ENCODE measurements around the gene DRD4. TPM values are rescaled to one million over a fixed set of nuclear protein-coding genes. Genes with fewer than 3 reads are reported as not detected.

The DRD4 gene
- total RNA-seq, 2 experiments from 2014 or later = 0.70 to 0.82 TPM

GRCh38 chr11:655036-655726 lies 18.1 kb downstream of the DRD4 start:
- Mint-ChIP-seq H3K4me3 (no peak overlapping the region), H3K27me3 (no peaks in the 10 kb centered on the region), H3K4me1 (ENCODE audit: low read depth) (no peaks in the 10 kb centered on the region), H3K36me3 (ENCODE audit: low read depth) (peaks cover 33% of the 10 kb centered on the region), H3K9me3 (no peaks in the 10 kb centered on the region), H3K27ac (no peak overlapping the region)
- ATAC-seq (ENCODE audit: poor library complexity) (no peak), DNase-seq (no peak)
- H3K27ac ChIP-seq (ENCODE audit: low read depth in 1 of 2, low read length in 2 of 2) = no peak overlapping the region
- CTCF ChIA-PET = no interaction called here
- no peak for TF ChIP-seq CTCF (IDR thresholded peaks at IDR 0.05)
- H3K27me3 ChIP-seq (ENCODE audit: control insufficient read depth in 1 of 2, insufficient read depth in 2 of 2, low read length in 2 of 2) = no peaks in the 10 kb centered on the region
- peaks cover 38% of the 10 kb centered on the region for H3K36me3 ChIP-seq (ENCODE audit: insufficient read depth, low read length)
- intact Hi-C loops (cut with DNase I, micrococcal nuclease) = no loop called here
- no peaks in the 10 kb centered on the region for H3K4me1 ChIP-seq (ENCODE audit: insufficient read depth, low read length)
- no peak overlapping the region for H3K4me3 ChIP-seq (ENCODE audit: low read length)
- POLR2A ChIA-PET = no interaction called here
- H3K9me3 ChIP-seq (ENCODE audit: control insufficient read depth in 1 of 2, insufficient read depth in 1 of 2, low read length in 2 of 2) = no peaks in the 10 kb centered on the region

- ATAC-seq (ENCODE audit: poor library complexity) (no peak), DNase-seq (no peak)
- Histone ChIP-seq H3K9me3 (ENCODE audit: control insufficient read depth in 1 of 2, insufficient read depth in 1 of 2, low read length in 2 of 2) (no peaks in the 10 kb centered on the region), H3K4me3 (ENCODE audit: low read length) (no peak overlapping the region), H3K27ac (ENCODE audit: low read depth in 1 of 2, low read length in 2 of 2) (no peak overlapping the region), H3K27me3 (ENCODE audit: control insufficient read depth in 1 of 2, insufficient read depth in 2 of 2, low read length in 2 of 2) (no peaks in the 10 kb centered on the region), H3K4me1 (ENCODE audit: insufficient read depth, low read length) (no peaks in the 10 kb centered on the region), H3K36me3 (ENCODE audit: insufficient read depth, low read length) (peaks cover 39% of the 10 kb centered on the region)
- CTCF ChIA-PET = interaction anchor here (1.1 kb wide), 1 partner anchor 44 kb away, joined by 3 read pairs; no protein-coding TSS in a partner anchor
- intact Hi-C loops (cut with DNase I, micrococcal nuclease) = no loop called here
- H3K4me1 Mint-ChIP-seq (ENCODE audit: low read depth) = no peaks in the 10 kb centered on the region
- no peaks in the 10 kb centered on the region for H3K9me3 Mint-ChIP-seq
- POLR2A ChIA-PET = no interaction called here
- H3K4me3 Mint-ChIP-seq = no peak overlapping the region
- H3K27ac Mint-ChIP-seq = no peak overlapping the region
- peaks cover 27% of the 10 kb centered on the region for H3K36me3 Mint-ChIP-seq (ENCODE audit: low read depth)
- no peaks in the 10 kb centered on the region for H3K27me3 Mint-ChIP-seq
- TF ChIP-seq CTCF (IDR thresholded peaks at IDR 0.05) = no peak
These were observed 19.4 kb downstream of the DRD4 start for GRCh38 chr11:656426-656825.

- Histone ChIP-seq H3K36me3 (ENCODE audit: insufficient read depth, low read length) (peaks cover 39% of the 10 kb centered on the region), H3K9me3 (ENCODE audit: control insufficient read depth in 1 of 2, insufficient read depth in 1 of 2, low read length in 2 of 2) (no peaks in the 10 kb centered on the region), H3K4me1 (ENCODE audit: insufficient read depth, low read length) (no peaks in the 10 kb centered on the region), H3K27me3 (ENCODE audit: control insufficient read depth in 1 of 2, insufficient read depth in 2 of 2, low read length in 2 of 2) (no peaks in the 10 kb centered on the region), H3K4me3 (ENCODE audit: low read length) (no peak overlapping the region), H3K27ac (ENCODE audit: low read depth in 1 of 2, low read length in 2 of 2) (no peak overlapping the region)
- DNase-seq (no peak), ATAC-seq (ENCODE audit: poor library complexity) (no peak)
- H3K4me1 Mint-ChIP-seq (ENCODE audit: low read depth) = no peaks in the 10 kb centered on the region
- no peak overlapping the region for H3K27ac Mint-ChIP-seq
- H3K27me3 Mint-ChIP-seq = no peaks in the 10 kb centered on the region
- no peak for TF ChIP-seq CTCF (IDR thresholded peaks at IDR 0.05)
- no peak overlapping the region for H3K4me3 Mint-ChIP-seq
- CTCF ChIA-PET = interaction anchor here (1.1 kb wide), 1 partner anchor 44 kb away, joined by 3 read pairs; no protein-coding TSS in a partner anchor
- POLR2A ChIA-PET = interaction anchor here (1.0 kb wide), 1 partner anchor 38 kb away, joined by 3 read pairs; the partner anchor contains the start of genes DEAF1 and TMEM80
- intact Hi-C loops (cut with DNase I, micrococcal nuclease) = no loop called here
- H3K36me3 Mint-ChIP-seq (ENCODE audit: low read depth) = peaks cover 22% of the 10 kb centered on the region
- H3K9me3 Mint-ChIP-seq = no peaks in the 10 kb centered on the region
These were observed 19.8 kb downstream of the DRD4 start for GRCh38 chr11:656866-657265.

Measured in CD4-positive, alpha-beta T cell (primary cell).